Activated CD8-positive, alpha-beta memory T cell treated with anti-CD3 and anti-CD28 coated beads, Interleukin-2, amount 10 ng/mL, durations not matched to agents 7 days and 5 days (primary cell): ENCODE data around the gene GTF3C5. TPM values are rescaled to one million over a fixed set of nuclear protein-coding genes. Genes with fewer than 3 reads are reported as not detected.
A peak's percentile ranks its signal among the peaks of the same experiment; 100 is the strongest.
"Not testable (repeated sequence)": the region's sequence is repeated elsewhere in the genome, so short reads cannot be mapped to it uniquely, and the experiment has no call there.

Experiments used
- ATAC-seq: fragments of 150-1000 bp; cut with Tn5 transposase; one replicate; pipeline ENCODE4 v1.10.0; 2021; ENCODE audit warnings: moderate library complexity
- CTCF ChIA-PET: fragments of 350-600 bp; sonication (Branson Sonifier 250); formaldehyde crosslinking; loops from one replicate; lab custom pipeline; 2021; ENCODE audit warnings: antibody characterized with exemption; lab: Charles Lee
- DNase-seq: peaks from one replicate; pipeline ENCODE4 v3.0.0-alpha.2; 2020
- H3K27ac Mint-ChIP-seq: one replicate; pipeline ENCODE4 v1.8.0; 2021; ENCODE audit warnings: mild to moderate bottlenecking, mixed read lengths
- H3K27me3 Mint-ChIP-seq: one replicate; pipeline ENCODE4 v1.8.0; 2021; ENCODE audit warnings: mixed read lengths
- H3K36me3 Mint-ChIP-seq: one replicate; pipeline ENCODE4 v1.8.0; 2021; ENCODE audit warnings: mild to moderate bottlenecking, mixed read lengths
- H3K4me1 Mint-ChIP-seq: one replicate; pipeline ENCODE4 v1.8.0; 2021; ENCODE audit warnings: mixed read lengths
- H3K4me3 Mint-ChIP-seq: one replicate; pipeline ENCODE4 v1.8.0; 2021; ENCODE audit warnings: mild to moderate bottlenecking, moderate library complexity, mixed read lengths
- H3K9me3 Mint-ChIP-seq: one replicate; pipeline ENCODE4 v1.8.0; 2022; ENCODE audit warnings: low read depth, mixed read lengths
- total RNA-seq, 2 experiments: library from RNA; stranded (reverse); gene quantifications; one replicate each; pipeline ENCODE4 v1.2.3, GENCODE V29; 2021

Gene GTF3C5
- total RNA-seq, 2 experiments from 2014 or later, result 83.8 to 89.0 TPM

DNA sequence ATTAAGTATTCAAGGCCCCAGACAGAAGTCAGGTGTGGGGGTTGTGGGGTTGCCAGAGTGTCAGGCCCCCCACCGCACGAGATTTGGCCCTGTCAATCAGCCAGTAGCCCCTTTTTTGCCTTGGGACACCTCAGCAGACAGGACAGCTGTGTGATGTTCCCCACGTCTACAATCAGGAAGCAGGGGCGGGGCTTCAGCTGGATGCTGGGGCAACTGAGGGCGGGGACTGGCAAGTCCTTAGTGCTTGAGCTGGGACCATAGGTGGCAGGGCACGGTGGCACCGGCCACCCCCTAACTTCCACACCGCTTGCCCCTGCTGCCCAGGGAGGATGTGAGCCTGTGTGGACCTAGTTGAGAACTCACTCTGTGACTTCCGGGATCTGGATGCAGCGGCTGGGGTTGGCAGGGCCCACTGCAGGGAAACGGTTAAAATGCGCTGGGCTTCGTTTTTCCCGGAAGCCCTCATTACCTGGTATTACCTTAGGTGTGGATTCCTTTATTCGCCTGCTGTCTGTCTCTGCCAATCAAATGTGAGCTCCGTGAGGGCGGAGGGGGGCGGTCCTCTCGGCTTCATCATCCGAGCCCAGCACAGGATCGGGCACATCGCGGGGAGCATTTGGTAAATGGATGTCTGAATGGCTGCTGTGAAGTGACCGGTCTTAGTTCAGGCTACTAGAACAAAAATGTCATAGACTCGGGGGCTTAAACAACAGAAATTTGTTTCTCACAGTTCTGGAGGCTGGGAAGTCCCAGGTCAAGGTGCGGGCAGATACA lies 7.5 kb upstream of the GTF3C5 start:
- peak; percentile 68 for ATAC-seq
- Mint-ChIP-seq H3K27ac (peak overlapping the region; percentile 54), H3K36me3 (no peaks in the 10 kb centered on the region), H3K4me1 (peaks cover 22% of the 10 kb centered on the region), H3K9me3 (no peaks in the 10 kb centered on the region), H3K27me3 (peaks cover 5% of the 10 kb centered on the region), H3K4me3 (no peak overlapping the region)
- CTCF ChIA-PET, result interaction anchor here (0.7 to 7.0 kb wide), 25 partner anchors 9 to 354 kb away, joined by 3 to 97 read pairs (median 5); partner anchors contain the start of gene GTF3C5
- DNase-seq, result peak; percentile 83

DNA sequence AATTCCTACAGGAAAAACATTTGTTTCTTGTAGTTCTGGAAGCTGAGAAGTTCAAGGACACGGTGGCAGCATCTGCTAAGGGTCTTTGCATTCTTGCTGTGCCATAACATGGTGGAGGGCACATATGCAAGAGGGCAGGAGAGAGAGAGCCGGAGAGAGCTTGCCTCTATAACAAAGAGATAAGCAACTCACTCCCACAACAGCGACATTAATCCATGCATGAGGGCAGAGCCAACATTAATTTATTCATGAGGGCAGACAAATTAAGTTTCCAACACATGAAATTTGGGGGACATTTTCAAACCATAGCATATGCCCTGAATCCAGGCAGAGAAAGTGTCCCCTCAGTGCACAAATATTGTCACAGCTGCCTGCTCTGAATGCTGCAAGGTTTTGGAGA lies 4.4 kb upstream of the GTF3C5 start:
- peaks cover 33% of the 10 kb centered on the region for H3K4me1 Mint-ChIP-seq
- H3K27me3 Mint-ChIP-seq, result peaks cover 1% of the 10 kb centered on the region
- H3K4me3 Mint-ChIP-seq, result no peak overlapping the region
- CTCF ChIA-PET, result interaction anchor here (1.0 to 7.0 kb wide), 2 partner anchors 48 to 120 kb away, joined by 4 to 97 read pairs; partner anchors contain the start of gene GFI1B
- DNase-seq (no peak), ATAC-seq (no peak)
- H3K27ac Mint-ChIP-seq, result no peak overlapping the region
- H3K36me3 Mint-ChIP-seq, result peaks cover 1% of the 10 kb centered on the region
- H3K9me3 Mint-ChIP-seq, result no peaks in the 10 kb centered on the region

- Mint-ChIP-seq H3K36me3 (peaks cover 5% of the 10 kb centered on the region), H3K27me3 (no peaks in the 10 kb centered on the region), H3K9me3 (no peaks in the 10 kb centered on the region), H3K4me1 (peaks cover 39% of the 10 kb centered on the region), H3K4me3 (no peak overlapping the region), H3K27ac (no peak overlapping the region)
- CTCF ChIA-PET, result interaction anchor here (7.0 kb wide), 1 partner anchor 119 kb away, joined by 97 read pairs; no protein-coding TSS in a partner anchor
- ATAC-seq, result no peak
- no peak for DNase-seq
Measured at GRCh38 chr9:133027134-133027533, 3.7 kb upstream of the GTF3C5 start.

GRCh38 chr9:133028221-133028620 lies 2.6 kb upstream of the GTF3C5 start:
- Mint-ChIP-seq H3K27ac (no peak overlapping the region), H3K36me3 (peaks cover 13% of the 10 kb centered on the region), H3K4me1 (peaks cover 40% of the 10 kb centered on the region), H3K4me3 (peak overlapping the region; percentile 90), H3K27me3 (no peaks in the 10 kb centered on the region), H3K9me3 (no peaks in the 10 kb centered on the region)
- CTCF ChIA-PET, result interaction anchor here (6.2 kb wide), 1 partner anchor 118 kb away, joined by 81 read pairs; no protein-coding TSS in a partner anchor
- DNase-seq (no peak), ATAC-seq (no peak)

DNA sequence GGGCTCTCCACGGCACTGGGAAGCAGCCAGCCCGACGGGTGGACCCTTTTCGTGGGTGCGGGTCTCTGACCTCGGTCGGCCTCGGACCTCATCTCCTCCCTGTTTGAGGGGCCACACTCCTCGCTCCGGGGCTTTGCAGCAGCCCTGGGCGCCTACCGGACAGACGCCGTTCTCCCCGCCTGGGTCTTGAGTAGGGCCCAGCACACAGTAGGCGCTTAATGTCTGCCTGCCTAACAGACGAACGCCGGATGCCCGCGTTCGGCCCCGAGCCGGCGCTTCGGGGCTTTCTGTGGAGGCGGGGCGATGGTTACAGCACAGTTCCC lies 842 bp upstream of the GTF3C5 start:
- Mint-ChIP-seq H3K9me3 (no peaks in the 10 kb centered on the region), H3K27me3 (no peaks in the 10 kb centered on the region), H3K36me3 (peaks cover 13% of the 10 kb centered on the region), H3K4me3 (peak overlapping the region; percentile 90), H3K27ac (peak overlapping the region; percentile 86), H3K4me1 (peaks cover 38% of the 10 kb centered on the region)
- DNase-seq (no peak), ATAC-seq (peak; percentile 20)
- CTCF ChIA-PET, result interaction anchor here (0.6 to 6.2 kb wide), 19 partner anchors 7 to 624 kb away, joined by 3 to 81 read pairs (median 4); partner anchors contain the start of genes MED22 and RPL7A

- CTCF ChIA-PET, result interaction anchor here (1.2 to 6.2 kb wide), 17 partner anchors 8 to 317 kb away, joined by 3 to 81 read pairs (median 4); partner anchors contain the start of genes MED22 and RPL7A
- peak overlapping the region; percentile 90 for H3K4me3 Mint-ChIP-seq
- DNase-seq (no peak), ATAC-seq (no peak)
- peaks cover 38% of the 10 kb centered on the region for H3K4me1 Mint-ChIP-seq
- no peaks in the 10 kb centered on the region for H3K27me3 Mint-ChIP-seq
- peak overlapping the region; percentile 86 for H3K27ac Mint-ChIP-seq
- no peaks in the 10 kb centered on the region for H3K9me3 Mint-ChIP-seq
- H3K36me3 Mint-ChIP-seq, result peaks cover 13% of the 10 kb centered on the region
Measured at GRCh38 chr9:133031130-133031422, 279 bp downstream of the GTF3C5 start.

DNA sequence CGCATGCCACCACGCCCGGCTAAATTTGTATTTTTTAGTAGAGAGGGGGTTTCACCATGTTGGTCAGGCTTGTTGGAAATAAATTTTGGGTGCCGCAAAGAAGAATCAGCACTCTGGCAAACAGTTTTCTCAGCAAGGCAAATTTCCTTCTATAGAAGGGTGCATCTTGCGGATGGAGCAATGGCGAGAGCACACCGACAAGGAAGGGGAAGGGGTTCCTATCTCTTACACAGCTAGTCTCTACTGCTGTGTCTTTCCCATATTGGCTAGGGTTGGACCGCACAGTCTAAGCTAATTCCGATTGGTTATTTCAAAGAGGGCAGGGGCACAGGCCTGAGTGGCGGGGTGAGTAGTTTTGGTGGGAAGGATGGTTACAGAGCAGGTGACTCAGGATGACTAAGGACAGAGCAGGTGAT lies 707 bp downstream of the GTF3C5 start:
- peaks cover 38% of the 10 kb centered on the region for H3K4me1 Mint-ChIP-seq
- no peaks in the 10 kb centered on the region for H3K27me3 Mint-ChIP-seq
- peaks cover 13% of the 10 kb centered on the region for H3K36me3 Mint-ChIP-seq
- H3K9me3 Mint-ChIP-seq, result no peaks in the 10 kb centered on the region
- DNase-seq (no peak), ATAC-seq (no peak)
- peak overlapping the region; percentile 90 for H3K4me3 Mint-ChIP-seq
- CTCF ChIA-PET, result interaction anchor here (0.7 to 6.2 kb wide), 16 partner anchors 9 to 317 kb away, joined by 3 to 81 read pairs (median 4); partner anchors contain the start of genes MED22 and RPL7A
- peak overlapping the region; percentile 86 for H3K27ac Mint-ChIP-seq

DNA sequence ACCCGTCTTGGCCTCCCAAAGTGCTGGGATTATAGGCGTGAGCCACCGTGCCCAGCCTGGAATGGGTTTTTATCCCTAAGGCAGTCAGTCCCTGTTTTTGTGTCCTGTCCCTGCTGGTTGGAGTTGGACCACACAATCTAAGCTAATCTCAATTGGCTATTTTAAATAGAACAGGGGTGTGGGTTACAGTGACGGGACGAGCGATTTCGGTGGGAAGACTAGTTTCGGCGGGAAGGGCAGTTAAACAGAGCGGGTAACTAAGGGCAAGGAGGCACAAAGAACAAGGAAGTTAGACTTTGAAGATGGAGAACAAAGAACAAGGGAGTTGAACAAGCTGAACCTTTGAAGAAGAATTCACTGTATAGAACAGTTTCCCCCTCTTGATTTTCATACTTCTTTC lies 1.4 kb downstream of the GTF3C5 start:
- no peak for ATAC-seq
- peaks cover 38% of the 10 kb centered on the region for H3K4me1 Mint-ChIP-seq

DNA sequence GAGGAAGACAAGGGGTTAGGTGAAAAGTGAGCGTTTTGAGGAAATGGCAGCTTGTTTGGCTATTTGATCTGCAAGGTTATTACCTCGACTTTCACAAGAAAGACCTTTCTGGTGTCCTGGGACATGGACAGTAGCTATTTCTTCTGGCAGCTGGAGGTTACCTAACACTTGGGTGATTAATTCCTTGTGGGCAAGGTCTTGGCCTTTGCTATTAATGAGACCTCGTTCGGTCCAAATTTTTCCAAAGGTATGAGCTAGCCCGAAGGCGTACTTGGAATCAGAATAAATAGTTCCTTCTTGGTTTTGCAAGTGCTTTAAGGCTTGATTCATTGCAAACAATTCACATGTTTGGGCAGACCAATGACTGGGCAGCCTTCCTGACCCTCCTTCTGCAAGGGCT lies 4.9 kb downstream of the GTF3C5 start:
- peaks cover 13% of the 10 kb centered on the region for H3K36me3 Mint-ChIP-seq
- H3K27ac Mint-ChIP-seq, result no peak overlapping the region
- CTCF ChIA-PET, result interaction anchor here (1.7 to 2.5 kb wide), 3 partner anchors 109 to 150 kb away, joined by 5 to 8 read pairs (median 5); no protein-coding TSS in a partner anchor
- peaks cover 24% of the 10 kb centered on the region for H3K4me1 Mint-ChIP-seq
- H3K27me3 Mint-ChIP-seq, result no peaks in the 10 kb centered on the region
- H3K4me3 Mint-ChIP-seq, result no peak overlapping the region
- ATAC-seq (no peak), DNase-seq (no peak)
- no peaks in the 10 kb centered on the region for H3K9me3 Mint-ChIP-seq

More for the DNA sequence above, 1.4 kb downstream of the GTF3C5 start:
- no peak for DNase-seq
- Mint-ChIP-seq H3K27ac (peak overlapping the region; percentile 9), H3K36me3 (peaks cover 13% of the 10 kb centered on the region), H3K9me3 (no peaks in the 10 kb centered on the region), H3K27me3 (no peaks in the 10 kb centered on the region), H3K4me3 (peak overlapping the region; percentile 90)
- CTCF ChIA-PET, result interaction anchor here (0.7 to 6.2 kb wide), 6 partner anchors 9 to 130 kb away, joined by 3 to 81 read pairs (median 10); no protein-coding TSS in a partner anchor

DNA sequence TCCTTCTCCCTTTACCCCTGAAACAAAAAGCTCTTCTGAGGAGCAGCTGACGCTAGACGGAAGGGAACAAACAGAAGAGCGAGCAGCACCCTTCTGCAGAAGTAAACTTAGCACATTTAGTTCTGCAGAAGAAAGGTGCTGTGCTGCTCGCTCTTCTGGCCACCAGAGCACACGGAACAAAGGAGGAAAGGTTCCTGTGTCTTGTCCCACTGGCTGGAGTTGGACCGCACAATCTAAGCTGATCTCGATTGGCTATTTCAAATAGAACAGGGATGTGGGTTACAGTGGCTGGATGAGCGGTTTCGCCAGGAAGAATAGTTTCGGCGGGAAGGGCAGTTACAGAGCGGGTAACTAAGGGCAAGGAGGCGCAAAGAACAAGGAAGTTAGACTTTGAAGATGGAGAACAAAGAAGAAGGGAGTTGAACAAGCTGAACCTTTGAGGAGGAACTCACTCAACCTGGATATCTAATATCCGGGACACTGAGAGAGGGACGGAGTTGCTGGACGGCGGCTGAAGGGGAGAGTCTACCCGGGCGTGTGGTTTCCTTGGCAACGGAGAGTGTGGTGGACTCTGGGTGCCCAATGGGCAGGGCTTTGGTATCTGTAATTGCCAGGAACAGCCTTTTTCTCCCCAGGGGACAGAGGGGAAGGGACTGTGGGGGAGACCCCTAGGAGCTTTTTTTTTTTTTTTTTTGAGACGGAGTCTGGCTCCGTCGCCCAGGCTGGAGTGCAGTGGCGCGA lies 7.1 kb downstream of the GTF3C5 start:
- CTCF ChIA-PET, result interaction anchor here (2.5 kb wide), 1 partner anchor 107 kb away, joined by 8 read pairs; no protein-coding TSS in a partner anchor
- DNase-seq, result no peak
- ATAC-seq, result no peak
- H3K4me3 Mint-ChIP-seq, result no peak overlapping the region
- no peaks in the 10 kb centered on the region for H3K27me3 Mint-ChIP-seq
- no peak overlapping the region for H3K27ac Mint-ChIP-seq
- H3K4me1 Mint-ChIP-seq, result peaks cover 6% of the 10 kb centered on the region
- H3K9me3 Mint-ChIP-seq, result no peaks in the 10 kb centered on the region
- peaks cover 2% of the 10 kb centered on the region for H3K36me3 Mint-ChIP-seq

GRCh38 chr9:133040892-133041479 lies 10.2 kb downstream of the GTF3C5 start:
- peak; percentile 62 for DNase-seq
- CTCF ChIA-PET, result interaction anchor here (0.7 to 3.6 kb wide), 6 partner anchors 10 to 907 kb away, joined by 3 to 20 read pairs (median 8); partner anchors contain the start of gene GTF3C5
- not testable (repeated sequence) for H3K4me3 Mint-ChIP-seq, H3K9me3 Mint-ChIP-seq, H3K27me3 Mint-ChIP-seq, H3K4me1 Mint-ChIP-seq, H3K27ac Mint-ChIP-seq, ATAC-seq
- H3K36me3 Mint-ChIP-seq, result peaks cover 13% of the 10 kb centered on the region

DNA sequence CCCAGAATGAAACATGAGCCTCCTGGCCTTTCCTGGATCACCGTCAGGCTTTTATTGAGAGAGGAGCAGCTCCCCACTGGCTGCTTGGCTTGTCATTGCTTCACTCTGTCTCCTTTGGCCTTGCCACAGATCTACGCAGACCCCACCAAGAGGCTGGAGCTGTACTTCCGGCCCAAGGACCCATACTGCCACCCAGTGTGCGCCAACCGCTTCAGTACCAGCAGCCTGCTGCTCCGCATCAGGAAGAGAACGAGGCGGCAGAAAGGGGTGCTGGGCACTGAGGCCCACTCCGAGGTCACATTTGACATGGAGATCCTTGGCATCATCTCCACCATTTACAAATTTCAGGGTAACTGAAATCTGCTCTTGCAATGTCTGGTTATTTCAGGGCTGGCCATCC lies 11.2 kb downstream of the GTF3C5 start:
- H3K36me3 Mint-ChIP-seq, result peaks cover 18% of the 10 kb centered on the region
- H3K4me3 Mint-ChIP-seq, result no peak overlapping the region
- H3K27me3 Mint-ChIP-seq, result no peaks in the 10 kb centered on the region
- no peak overlapping the region for H3K27ac Mint-ChIP-seq
- ATAC-seq, result no peak
- peaks cover 6% of the 10 kb centered on the region for H3K4me1 Mint-ChIP-seq
- no peaks in the 10 kb centered on the region for H3K9me3 Mint-ChIP-seq
- CTCF ChIA-PET, result interaction anchor here (1.6 to 3.6 kb wide), 4 partner anchors 11 to 106 kb away, joined by 5 to 20 read pairs (median 14); partner anchors contain the start of gene GTF3C5
- no peak for DNase-seq

DNA sequence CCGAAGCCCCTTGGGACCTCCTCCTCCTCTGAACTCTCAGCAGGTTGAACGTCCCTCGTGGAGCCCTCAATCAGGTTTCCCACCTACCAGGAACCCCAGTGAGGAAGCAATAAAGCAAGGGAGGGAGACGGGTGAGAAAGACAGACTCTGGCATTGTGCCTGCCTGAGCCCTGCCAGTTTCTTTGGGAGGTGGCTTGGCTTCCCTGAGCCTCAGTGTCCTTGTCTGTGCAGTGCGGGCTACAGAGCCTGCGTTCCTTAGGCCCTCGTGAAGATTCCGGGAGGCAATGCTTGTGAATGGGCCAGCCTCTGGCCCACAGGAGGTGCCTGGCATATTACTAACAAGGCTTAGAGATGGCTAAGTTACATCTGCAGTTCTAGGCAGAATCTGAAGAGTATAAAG lies 11.9 kb downstream of the GTF3C5 start:
- CTCF ChIA-PET, result interaction anchor here (2.0 to 3.6 kb wide), 2 partner anchors 11 to 102 kb away, joined by 9 to 18 read pairs; partner anchors contain the start of gene GTF3C5
- no peak overlapping the region for H3K4me3 Mint-ChIP-seq
- ATAC-seq (no peak), DNase-seq (no peak)
- H3K27me3 Mint-ChIP-seq, result no peaks in the 10 kb centered on the region
- no peaks in the 10 kb centered on the region for H3K9me3 Mint-ChIP-seq
- H3K4me1 Mint-ChIP-seq, result peaks cover 6% of the 10 kb centered on the region
- H3K36me3 Mint-ChIP-seq, result peaks cover 18% of the 10 kb centered on the region
- peak overlapping the region; percentile 41 for H3K27ac Mint-ChIP-seq
